Adrenal gland (tissue), 12 donors: ENCODE data around the gene ERF. TPM values are rescaled to one million over a fixed set of nuclear protein-coding genes. Genes with fewer than 3 reads are reported as not detected.
A peak's percentile ranks its signal among the peaks of the same experiment; 100 is the strongest.

Source experiments
- DNase-seq, 7 donors: peaks; one replicate each; pipeline ENCODE4 v3.0.0-alpha.2; 2019 to 2020
- H3K27ac ChIP-seq, 5 donors: fragments of 200-600 bp; sonication (generic) in 4 of 5; 1 replicate in 3 of 5; 2 replicates in 2 of 5; pipeline versions ENCODE4 v1.5.1 to v1.8.0; 2016 to 2020; ENCODE audit warnings: mild to moderate bottlenecking in 1 of 5
- H3K27me3 ChIP-seq: fragments of 200-600 bp; 2 replicates; pipeline ENCODE4 v1.8.0; 2021
- H3K36me3 ChIP-seq, 2 donors: fragments of 200-600 bp; replicated peaks in 1 of 2; 1 replicate in 1 of 2; 2 replicates in 1 of 2; pipeline versions ENCODE4 v1.5.1 to v1.8.0; 2018 to 2022
- H3K4me1 ChIP-seq, 2 donors: fragments of 200-600 bp; replicated peaks in 1 of 2; 1 replicate in 1 of 2; 2 replicates in 1 of 2; pipeline versions ENCODE4 v1.5.1 to v1.8.0; 2018 to 2021
- H3K4me3 ChIP-seq, 4 donors: fragments of 200-600 bp; sonication (generic) in 3 of 4; one replicate each; pipeline ENCODE4 v1.5.1; 2016 to 2018
- H3K9me3 ChIP-seq, 3 donors: fragments of 200-600 bp; sonication (generic) in 1 of 3; replicated peaks in 1 of 3; 1 replicate in 2 of 3; 2 replicates in 1 of 3; pipeline versions ENCODE4 v1.5.1 to v1.8.0; 2016 to 2021
- CTCF ChIP-seq, 6 experiments: fragments of 450-650 bp in 4 of 6; fragments of 200-600 bp in 2 of 6; sonication (generic) in 1 of 6; IDR thresholded peaks; 1 replicate in 5 of 6; 2 replicates in 1 of 6; pipeline versions ENCODE4 v1.5.1 to v1.8.0; 2016 to 2021; ENCODE audit warnings: antibody characterized with exemption in 6 of 6, mild to moderate bottlenecking in 2 of 6, moderate library complexity in 1 of 6
- POLR2A ChIP-seq, 2 donors: fragments of 450-650 bp; IDR thresholded peaks; one replicate each; pipeline ENCODE4 v1.6.1; 2017; ENCODE audit warnings: antibody characterized with exemption in 2 of 2, mild to moderate bottlenecking in 2 of 2, moderate library complexity in 1 of 2
- WGBS, 4 donors: extraction: QIAGEN DNeasy Blood & Tissue Kit in 2 of 4; methylation state at CpG; one replicate each; pipeline versions ENCODE4 v1.1.5 to v1.1.7; 2013 to 2017; 5-methylcytosine and 5-hydroxymethylcytosine counted together
- intact Hi-C, 2 donors: fragments of 100-400 bp; cut with DNase I; formaldehyde crosslinking; loops; one replicate each; pipeline versions ENCODE4 v1.14.1 to v1.15.0; 2022 to 2023
- polyA plus RNA-seq, 3 donors: library from polyadenylated mRNA; stranded (reverse); fragments of 200-250 nt in 2 of 3; fragments of 350-450 nt in 1 of 3; fragmentation: Illumina TruSeq in 1 of 3; extraction: RNeasy Lipid Tissue Mini Kit (QIAGEN cat#74804) in 1 of 3; gene quantifications; one replicate each; pipeline ENCODE4 v1.2.3, GENCODE V29; 2013 to 2014
- total RNA-seq, 9 donors: library from RNA; depleted of rRNA in 4 of 9; stranded (reverse); fragments of >200 nt in 4 of 9; fragments of 120-200 nt in 1 of 9; fragmentation: NEBNext Ultra II Directional in 1 of 9; extraction: Animal tissue kit (Norgen Biotek cat#: 25700) in 1 of 9; gene quantifications; one replicate each; pipeline versions ENCODE4 v1.1.0 to v1.2.4, GENCODE V29; 2013 to 2023
- donor health status: healthy with polysubstance abuse.
- donor health status: Bipolar disorder and iron deficiency.
- donor health status: DM: yes; HTN: yes; CAD: no.
- donor health status: DM: no; HTN: no; CAD: no.
- donor health status: DM: no; HTN: no; CAD: no.
- donor health status: DM: yes; HTN: yes; CAD: no.

ERF gene
- total and polyA plus RNA-seq, 12 donors: 11.4 to 147 (median 52.4) TPM

- intact Hi-C loops: no loop called here
- Histone ChIP-seq H3K27me3 (no peaks in the 10 kb centered on the region), H3K36me3 (peaks cover 0 to 13% of the 10 kb centered on the region in 2 donors), H3K27ac (peak within 1 kb of the TSS; percentile 64 to 97 (median 81)), H3K4me1 (peaks cover 17 to 49% of the 10 kb centered on the region in 2 donors), H3K9me3 (no peaks in the 10 kb centered on the region), H3K4me3 (peak within 1 kb of the TSS; percentile 52 to 97 (median 78))
- WGBS, 4 donors: 1% methylated on average over 29 to 53 of the region's 53 CpGs
- peak; percentile 97 to 98 (median 97) for DNase-seq
- peak in 1 of 2 donors; percentile 78 for TF ChIP-seq POLR2A (IDR thresholded peaks at IDR 0.05)
- no peak for TF ChIP-seq CTCF (IDR thresholded peaks at IDR 0.05)
These were observed 34.8 kb downstream of the ERF start, which contains the start of gene ZNF526 for GRCh38 chr19:42219812-42220750. TSS of gene ZNF526 (plus strand) at chr19:42220312. CDS start at chr19:42224404, 4,092 bp downstream.

- Histone ChIP-seq H3K27ac (peak within 1 kb of the TSS; percentile 64 to 97 (median 74)), H3K9me3 (no peaks in the 10 kb centered on the region), H3K27me3 (no peaks in the 10 kb centered on the region), H3K36me3 (peaks cover 0 to 11% of the 10 kb centered on the region in 2 donors), H3K4me1 (peaks cover 17 to 62% of the 10 kb centered on the region in 2 donors), H3K4me3 (peak within 1 kb of the TSS; percentile 34 to 86 (median 68))
- 15 to 24% (median 16%) methylated on average over 36 to 57 of the region's 57 CpGs for WGBS, 4 donors
- TF ChIP-seq POLR2A (IDR thresholded peaks at IDR 0.05): peak; percentile 42 to 78
- no peak for TF ChIP-seq CTCF (IDR thresholded peaks at IDR 0.05)
- intact Hi-C loops: no loop called here
- peak; percentile 98 to 99 (median 98) for DNase-seq
These were observed 37.1 kb downstream of the ERF start, which contains the start of gene DEDD2 for GRCh38 chr19:42217520-42218437. TSS of gene DEDD2 (minus strand) at chr19:42217677. CDS start at chr19:42217007, 670 bp downstream.

- H3K4me3 ChIP-seq: peak overlapping the region; percentile 34 to 86 (median 68)
- no peaks in the 10 kb centered on the region for H3K27me3 ChIP-seq
- peaks cover 0 to 19% of the 10 kb centered on the region in 2 donors for H3K36me3 ChIP-seq
- WGBS, 4 donors: 0 to 2% (median 1%) methylated on average over 1 to 79 of the region's 79 CpGs
- intact Hi-C loops: no loop called here
- peaks cover 17 to 69% of the 10 kb centered on the region in 2 donors for H3K4me1 ChIP-seq
- H3K9me3 ChIP-seq: no peaks in the 10 kb centered on the region
- peak in 6 of 7 donors; percentile 55 to 71 (median 63) for DNase-seq
- H3K27ac ChIP-seq: peak overlapping the region; percentile 61 to 97 (median 74)
- no peak for TF ChIP-seq POLR2A (IDR thresholded peaks at IDR 0.05)
- TF ChIP-seq CTCF (IDR thresholded peaks at IDR 0.05): no peak
These were observed 38.0 kb downstream of the ERF start for GRCh38 chr19:42216653-42217519.
